GM19455 (cell line): Measurements from ENCODE around the gene SLC38A11.

Experiments used
- ATAC-seq: cut with Tn5 transposase; IDR thresholded peaks from one replicate; pipeline ENCODE4 v1.9.1; 2021; ENCODE audit not compliant: unreplicated experiment

Gene SLC38A11

GRCh38 chr2:164846276-164846675 lies 109.0 kb downstream of the SLC38A11 start:
- ATAC-seq: no peak
